HG02763 (cell line): Measurements from ENCODE around the gene CES4A.
"Not testable (repeated sequence)": the region's sequence is repeated elsewhere in the genome, so short reads cannot be mapped to it uniquely, and the experiment has no call there.

ENCODE experiments used
- ATAC-seq: cut with Tn5 transposase; IDR thresholded peaks from one replicate; pipeline ENCODE4 v1.9.1; 2021; ENCODE audit warnings: mild to moderate bottlenecking, moderate library complexity; ENCODE audit not compliant: unreplicated experiment

Gene CES4A

DNA sequence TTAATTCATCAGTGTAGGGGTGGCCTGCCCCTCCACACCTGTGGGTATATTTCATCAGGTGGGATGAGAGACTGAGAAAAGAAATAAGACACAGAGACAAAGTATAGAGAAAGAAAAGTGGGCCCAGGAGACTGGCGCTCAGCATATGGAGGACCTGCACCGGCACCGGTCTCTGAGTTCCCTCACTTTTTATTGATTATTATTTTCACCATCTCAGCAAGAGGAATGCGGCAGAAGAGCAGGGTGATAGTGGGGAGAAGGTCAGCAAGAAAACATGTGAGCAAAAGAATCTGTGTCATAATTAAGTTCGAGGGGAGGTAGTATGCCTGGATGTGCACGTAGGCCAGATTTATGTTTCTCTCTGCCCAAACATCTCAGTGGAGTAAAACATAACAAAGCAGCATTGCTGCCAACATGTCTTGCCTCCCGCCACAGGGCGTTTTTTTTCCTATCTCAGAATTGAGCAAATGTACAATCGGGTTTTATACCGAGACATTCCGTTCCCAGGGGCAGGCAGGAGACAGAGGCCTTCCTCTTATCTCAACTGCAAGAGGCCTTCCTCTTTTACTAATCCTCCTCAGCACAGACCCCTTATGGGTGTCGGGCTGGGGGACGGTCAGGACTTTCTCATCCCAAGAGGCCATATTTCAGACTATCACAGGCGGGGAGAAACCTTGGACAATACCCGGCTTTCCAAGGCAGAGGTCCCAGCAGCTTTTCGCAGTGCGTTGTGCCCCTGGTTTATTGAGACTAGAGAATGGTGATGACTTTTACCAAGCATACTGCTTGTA lies 32.8 kb upstream of the CES4A start:
- not testable (repeated sequence) for ATAC-seq

DNA sequence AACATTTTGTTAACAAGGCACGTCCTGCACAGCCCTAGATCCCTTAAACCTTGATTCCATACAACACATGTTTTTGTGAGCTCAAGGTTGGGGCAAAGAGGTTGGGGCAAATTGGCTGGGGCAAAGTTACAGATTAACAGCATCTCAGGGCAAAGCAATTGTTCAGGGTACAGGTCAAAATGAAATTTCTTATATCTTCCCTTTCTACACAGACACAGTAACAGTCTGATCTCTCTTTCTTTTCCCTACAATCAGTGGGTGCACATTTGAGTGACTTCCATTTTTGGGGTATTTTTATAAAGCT lies 32.3 kb upstream of the CES4A start:
- not testable (repeated sequence) for ATAC-seq

DNA sequence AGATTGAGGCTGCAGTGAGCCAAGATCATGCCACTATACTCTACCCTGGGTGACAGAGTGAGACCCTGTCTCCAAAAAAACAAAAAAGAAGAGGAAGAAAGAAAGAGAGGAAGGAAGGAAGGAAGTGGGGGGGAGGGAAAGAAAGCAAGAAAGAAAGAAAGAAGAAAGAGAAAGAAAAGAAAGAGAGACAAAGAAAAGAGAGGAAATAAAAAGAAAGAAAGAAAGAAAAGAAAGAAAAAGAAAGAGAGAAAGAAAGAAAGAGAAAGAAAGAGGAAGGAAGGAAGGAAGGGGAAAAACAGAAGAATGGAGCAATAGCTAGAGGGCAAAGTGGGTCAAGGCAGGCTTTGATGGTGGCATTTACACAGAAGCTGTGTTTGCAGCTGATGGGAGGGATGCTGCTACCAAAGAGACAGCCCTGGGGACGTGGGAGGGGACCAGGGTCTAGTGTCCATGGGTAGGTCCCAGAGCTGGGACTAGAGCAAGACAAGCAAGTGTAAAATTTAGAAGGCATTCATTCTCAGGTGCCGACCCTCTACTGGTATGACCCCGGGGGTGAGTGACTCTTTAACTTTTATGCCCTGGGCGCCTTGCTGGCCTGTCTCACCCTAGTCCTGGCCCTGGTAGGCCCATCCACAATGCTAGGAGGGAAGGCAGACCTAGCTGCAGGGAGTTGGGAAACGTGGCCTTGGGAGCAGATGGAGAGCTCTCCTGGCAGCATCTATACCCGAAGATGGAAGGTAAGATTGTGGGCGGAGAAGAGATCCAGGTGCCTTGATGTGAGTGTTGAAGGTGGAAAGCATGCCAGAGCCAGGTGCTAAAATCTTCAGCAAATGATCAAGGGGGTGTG lies 29.3 kb upstream of the CES4A start:
- no peak for ATAC-seq

DNA sequence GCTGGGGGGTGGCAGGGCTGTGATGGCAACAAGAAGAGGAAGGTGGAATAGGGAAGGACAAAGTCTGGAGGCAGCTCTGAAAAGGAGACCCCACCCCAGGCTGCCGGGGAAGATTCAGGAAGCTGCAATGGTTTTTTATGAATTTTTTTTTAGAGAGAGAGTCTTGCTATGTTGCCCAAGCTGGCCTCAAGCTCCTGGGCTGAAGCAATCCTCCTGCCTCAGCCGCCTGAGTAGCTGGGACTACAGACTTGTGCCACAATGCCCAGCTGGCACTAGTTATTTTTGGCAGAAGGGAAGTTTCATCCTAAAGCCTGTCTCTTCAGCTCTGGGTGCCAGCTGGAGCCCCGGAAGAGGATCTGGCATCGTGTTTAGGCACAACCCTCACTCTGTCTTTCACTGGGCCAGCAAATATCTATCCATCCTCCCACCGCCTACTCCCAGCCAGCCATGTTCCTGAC lies 28.7 kb upstream of the CES4A start:
- ATAC-seq = no peak

DNA sequence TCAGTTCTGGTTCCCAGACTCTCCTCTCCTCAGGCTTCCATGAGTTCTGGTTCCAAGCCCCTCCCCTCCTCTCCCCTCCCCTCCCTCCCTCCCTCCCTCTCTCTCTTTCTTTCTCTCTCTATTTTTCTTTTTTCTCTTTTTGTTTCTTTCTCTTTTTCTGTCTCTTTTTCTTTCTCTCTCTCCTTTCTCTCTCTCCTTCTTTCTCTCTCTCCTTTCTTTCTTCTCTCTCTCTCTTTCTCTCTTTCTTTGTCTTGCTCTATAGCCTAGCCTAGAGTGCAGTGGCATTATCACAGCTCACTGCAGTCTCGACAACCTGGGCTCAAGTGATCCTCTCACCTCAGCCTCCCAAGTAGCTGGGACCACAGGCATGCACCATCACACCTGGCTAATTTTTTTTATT lies 28.1 kb upstream of the CES4A start:
- ATAC-seq = no peak

DNA sequence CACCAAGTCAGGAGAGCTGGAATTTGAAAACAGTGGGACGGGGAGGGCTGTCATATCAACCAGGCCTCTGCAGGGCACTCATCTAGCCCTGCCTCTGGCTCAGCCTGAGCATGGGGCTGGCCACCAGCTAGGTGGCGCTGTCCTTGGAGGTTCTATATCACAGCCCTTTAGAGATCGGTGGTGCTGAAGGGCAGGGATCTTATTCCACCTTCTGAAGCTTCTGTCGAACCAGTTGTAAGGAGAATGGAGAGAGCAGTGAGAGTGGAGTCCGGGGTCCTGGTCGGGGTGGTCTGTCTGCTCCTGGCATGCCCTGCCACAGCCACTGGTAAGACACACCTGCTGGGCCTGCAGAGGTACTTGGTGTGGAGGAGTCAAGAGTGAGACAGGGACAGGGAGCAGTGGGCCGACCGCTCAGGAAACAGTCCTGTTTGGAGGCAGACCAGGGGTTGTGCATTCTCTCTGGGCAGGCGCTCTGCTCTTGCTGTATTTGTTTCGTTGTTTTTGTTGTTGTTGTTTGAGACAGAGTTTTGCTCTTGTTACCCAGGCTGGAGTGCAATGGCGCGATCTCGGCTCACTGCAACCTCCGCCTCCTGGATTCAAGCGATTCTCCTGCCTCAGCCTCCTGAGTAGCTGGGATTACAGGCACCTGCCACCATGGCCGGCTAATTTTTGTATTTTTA lies 27.2 kb upstream of the CES4A start, which contains the start of gene CES3:
TSS of gene CES3 (plus strand) at position 202 of the 680 bp plus-strand sequence. CDS start at position 244, 42 bp downstream.
- ATAC-seq = no peak

DNA sequence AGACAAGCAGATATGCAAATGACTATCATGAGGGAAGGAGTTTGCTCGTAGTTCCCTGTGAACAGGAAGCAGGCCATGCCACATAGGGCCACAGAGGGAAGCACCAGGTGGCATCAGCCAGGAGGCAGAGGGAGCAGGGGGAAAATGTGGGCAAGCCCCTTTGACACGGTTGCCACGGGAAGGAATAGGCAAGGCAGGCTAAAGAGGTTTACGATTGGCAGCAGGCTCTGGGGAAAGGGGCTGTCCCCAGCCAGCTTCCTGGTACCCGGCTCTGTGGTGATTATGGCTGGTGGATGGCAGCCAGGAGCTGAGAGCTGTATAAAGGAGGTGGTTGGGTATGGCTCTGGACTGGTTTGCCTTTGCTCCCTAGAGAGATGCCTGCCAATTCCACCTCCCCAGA lies 26.5 kb upstream of the CES4A start:
- ATAC-seq = no peak

DNA sequence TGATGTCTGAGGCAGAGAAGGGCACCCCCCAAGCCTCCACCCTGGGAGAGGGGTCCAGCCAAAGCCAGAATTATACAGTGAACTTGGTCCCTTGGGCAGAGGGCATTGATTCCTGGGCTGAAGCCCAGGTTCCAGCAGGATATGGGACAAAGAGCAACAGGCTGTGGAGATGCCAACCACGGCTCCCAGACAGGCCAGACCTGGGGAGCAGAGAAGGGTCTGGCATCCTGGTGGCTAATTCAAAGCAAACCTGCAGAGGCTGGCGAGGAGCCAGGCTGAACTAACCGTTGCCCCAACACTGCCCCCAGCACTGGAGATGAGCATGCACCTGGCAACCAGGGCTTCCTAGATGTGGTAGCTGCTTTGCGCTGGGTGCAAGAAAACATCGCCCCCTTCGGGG lies 24.3 kb upstream of the CES4A start:
- ATAC-seq = no peak

DNA sequence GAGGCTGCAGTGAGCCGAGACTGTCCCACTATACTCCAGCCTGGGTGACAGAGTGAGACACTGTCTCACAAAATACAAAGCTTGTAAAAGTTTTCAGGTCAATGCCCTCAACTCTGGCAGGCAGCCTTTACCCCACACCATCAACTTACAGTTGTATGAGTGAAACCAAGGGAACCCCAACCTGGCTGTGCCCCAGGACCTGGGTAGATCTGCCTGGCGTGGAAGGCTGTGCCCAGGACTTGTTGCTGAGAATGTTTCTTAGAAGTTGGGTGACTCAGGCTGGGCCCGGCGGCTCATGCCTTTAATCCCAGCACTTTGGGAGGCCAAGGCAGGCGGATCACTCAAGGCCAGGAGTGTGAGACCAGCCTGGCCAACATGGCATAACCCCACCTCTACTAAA lies 19.5 kb upstream of the CES4A start:
- no peak for ATAC-seq

DNA sequence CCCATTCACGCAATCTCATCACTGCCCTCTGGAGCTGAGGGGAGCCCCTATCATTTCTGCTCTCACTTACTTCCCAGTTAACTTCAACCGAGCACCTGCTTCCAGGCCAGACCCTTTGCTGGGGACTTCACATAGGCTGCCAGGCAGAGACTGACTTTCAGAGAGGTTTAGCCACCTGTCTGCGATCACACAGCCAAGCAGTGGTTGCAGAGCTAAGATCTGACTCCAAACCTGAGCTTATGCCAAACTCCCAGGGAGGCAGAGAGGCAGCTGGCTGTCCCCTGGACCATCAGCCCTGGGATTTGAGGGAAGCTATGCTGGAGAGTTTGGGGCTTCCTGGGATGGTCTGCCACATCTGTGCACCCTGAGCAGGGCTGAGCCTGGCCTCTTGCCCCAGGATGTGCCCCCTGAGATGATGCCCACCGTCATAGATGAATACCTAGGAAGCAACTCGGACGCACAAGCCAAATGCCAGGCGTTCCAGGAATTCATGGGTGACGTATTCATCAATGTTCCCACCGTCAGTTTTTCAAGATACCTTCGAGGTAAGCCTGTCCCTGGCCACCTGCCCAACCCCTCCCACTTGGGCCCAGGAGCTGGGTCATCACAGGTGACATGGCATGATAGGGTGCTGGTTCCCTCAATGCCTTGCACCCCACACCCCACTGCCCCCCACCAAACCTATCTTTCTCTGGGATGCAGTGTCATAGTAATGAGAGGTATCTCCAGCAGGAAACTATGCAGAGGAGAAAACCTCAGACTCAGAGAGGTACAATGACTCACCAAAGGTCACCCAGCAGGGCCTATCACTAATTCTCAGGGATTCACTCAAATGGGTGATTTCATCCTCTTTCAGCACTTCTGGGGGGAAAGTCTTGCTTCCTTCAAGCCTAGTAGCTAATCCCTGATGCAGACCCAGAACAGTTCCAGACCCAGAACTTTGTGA lies 17.3 kb upstream of the CES4A start:
- no peak for ATAC-seq

DNA sequence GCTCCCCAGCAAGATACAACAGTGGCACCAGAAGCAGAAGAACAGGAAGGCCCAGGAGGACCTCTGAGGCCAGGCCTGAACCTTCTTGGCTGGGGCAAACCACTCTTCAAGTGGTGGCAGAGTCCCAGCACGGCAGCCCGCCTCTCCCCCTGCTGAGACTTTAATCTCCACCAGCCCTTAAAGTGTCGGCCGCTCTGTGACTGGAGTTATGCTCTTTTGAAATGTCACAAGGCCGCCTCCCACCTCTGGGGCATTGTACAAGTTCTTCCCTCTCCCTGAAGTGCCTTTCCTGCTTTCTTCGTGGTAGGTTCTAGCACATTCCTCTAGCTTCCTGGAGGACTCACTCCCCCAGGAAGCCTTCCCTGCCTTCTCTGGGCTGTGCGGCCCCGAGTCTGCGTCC lies 15.4 kb upstream of the CES4A start:
- ATAC-seq = no peak

DNA sequence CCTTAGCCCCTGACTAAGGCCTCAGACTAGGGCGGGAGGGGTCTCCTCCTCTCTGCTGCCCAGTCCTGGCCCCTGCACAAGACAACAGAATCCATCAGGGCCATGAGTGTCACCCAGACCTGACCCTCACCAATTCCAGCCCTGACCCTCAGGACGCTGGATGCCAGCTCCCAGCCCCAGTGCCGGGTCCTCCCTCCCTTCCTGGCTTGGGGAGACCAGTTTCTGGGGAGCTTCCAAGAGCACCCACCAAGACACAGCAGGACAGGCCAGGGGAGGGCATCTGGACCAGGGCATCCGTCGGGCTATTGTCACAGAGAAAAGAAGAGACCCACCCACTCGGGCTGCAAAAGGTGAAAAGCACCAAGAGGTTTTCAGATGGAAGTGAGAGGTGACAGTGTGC lies 14.7 kb upstream of the CES4A start:
- no peak for ATAC-seq

DNA sequence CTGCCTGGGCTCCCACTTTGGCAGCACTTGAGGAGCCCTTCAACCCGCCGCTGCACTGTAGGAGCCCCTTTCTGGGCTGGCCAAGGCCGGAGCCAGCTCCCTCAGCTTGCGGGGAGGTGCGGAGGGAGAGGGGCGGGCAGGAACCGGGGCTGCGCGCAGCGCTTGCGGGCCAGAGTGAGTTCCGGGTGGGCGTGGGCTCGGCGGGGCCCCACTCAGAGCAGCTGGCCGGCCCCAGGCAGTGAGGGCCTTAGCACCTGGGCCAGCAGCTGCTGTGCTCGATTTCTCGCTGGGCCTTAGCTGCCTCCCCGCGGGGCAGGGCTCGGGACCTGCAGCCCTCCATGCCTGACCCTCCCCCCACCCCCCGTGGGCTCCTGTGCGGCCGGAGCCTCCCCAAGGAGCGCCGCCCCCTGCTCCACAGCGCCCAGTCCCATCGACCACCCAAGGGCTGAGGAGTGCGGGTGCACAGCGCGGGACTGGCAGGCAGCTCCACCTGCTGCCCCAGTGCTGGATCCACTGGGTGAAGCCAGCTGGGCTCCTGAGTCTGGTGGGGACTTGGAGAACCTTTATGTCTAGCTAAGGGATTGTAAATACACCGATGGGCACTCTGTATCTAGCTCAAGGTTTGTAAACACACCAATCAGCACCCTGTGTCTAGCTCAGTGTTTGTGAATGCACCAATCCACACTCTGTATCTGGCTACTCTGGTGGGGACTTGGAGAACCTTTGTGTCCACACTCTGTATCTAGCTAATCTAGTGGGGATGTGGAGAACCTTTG lies 14.0 kb upstream of the CES4A start:
- ATAC-seq = not testable (repeated sequence)

DNA sequence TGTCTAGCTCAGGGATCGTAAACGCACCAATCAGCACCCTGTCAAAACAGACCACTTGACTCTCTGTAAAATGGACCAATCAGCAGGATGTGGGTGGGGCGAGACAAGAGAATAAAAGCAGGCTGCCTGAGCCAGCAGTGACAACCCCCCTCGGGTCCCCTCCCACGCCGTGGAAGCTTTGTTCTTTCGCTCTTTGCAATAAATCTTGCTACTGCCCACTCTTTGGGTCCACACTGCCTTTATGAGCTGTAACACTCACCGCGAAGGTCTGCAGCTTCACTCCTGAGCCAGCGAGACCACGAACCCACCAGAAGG lies 13.5 kb upstream of the CES4A start:
- ATAC-seq = not testable (repeated sequence)

DNA sequence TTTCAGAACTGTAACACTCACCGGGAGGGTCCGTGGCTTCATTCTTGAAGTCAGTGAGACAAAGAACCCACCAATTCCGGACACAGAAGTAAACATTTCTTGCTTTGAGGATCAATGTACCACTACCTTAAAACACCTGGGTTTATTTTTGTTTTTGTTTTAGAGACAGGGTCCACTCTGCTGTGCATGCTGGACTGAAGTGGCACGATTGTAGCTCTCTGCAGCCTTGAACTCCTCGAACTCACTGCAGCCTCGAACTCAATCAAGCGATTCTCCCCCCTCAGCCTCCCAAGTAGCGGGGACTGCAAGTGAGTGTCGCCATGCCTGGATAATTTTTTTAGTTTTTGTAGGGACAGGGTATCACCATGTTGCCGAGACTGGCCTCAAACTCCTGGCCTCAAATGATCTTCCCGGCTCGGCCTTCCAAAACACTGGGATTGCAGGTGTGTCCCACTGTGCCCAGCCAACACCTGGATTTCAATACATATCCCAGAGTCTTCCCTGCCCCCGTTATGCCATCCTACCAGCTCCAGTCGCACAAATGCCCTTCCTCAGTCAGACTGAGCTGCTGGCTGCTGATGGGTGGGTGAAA lies 13.0 kb upstream of the CES4A start:
- ATAC-seq = no peak

DNA sequence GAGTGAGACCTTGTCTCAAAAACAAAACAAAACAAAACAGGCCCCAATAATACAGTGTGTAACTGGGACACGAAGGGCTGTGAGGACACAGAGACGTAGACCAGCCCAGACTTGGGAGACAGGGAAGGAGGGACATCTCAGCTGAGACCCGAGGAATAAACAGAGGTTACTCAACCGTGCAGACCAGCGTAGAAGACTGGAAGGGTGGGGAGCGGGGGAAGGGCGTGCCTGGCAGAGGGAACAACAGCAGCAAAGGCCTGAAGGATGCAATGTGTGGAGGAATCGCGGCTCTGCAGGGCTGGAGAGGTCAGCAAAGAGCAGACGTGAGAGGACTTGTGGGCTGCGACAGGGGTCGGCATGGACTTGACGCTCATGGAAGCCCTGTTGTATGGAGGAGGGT lies 11.6 kb upstream of the CES4A start:
- no peak for ATAC-seq

DNA sequence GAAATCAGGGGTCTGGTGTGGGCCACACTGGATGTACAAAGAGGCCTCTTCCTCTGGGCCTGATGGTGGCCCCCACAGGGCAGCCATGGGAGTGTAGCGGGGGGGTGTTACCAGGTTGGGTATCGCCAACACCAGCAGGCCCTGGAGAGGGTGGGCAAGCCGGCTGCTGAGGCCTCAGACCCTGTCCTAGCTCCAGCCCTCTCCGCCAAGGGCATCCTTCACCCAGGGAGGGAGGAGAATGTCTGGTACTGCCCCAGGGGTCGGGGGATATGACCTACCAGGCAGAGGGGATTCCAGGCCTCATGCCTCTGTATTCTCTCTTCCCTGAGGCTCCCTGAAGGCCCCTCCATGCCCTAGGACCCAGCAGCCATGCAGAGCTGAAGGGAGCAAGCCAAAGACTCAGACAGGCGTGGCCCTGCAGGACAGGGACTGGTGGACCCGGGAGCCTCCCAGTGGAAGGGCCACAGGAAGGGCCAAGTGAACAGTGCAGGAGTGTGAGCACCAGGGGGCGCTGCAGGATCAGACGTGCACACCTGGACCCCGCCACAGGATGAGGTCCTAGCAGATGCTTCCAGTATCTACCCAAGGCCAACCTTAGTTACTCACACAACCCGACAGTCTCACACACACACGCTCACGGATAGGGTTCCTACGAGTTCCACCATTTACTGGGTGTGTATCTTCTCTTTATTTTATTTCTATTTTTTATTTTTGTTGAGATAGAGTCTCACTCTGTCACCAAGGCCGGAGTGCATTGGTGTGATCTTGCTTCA lies 10.9 kb upstream of the CES4A start:
- peak; percentile 72 for ATAC-seq

DNA sequence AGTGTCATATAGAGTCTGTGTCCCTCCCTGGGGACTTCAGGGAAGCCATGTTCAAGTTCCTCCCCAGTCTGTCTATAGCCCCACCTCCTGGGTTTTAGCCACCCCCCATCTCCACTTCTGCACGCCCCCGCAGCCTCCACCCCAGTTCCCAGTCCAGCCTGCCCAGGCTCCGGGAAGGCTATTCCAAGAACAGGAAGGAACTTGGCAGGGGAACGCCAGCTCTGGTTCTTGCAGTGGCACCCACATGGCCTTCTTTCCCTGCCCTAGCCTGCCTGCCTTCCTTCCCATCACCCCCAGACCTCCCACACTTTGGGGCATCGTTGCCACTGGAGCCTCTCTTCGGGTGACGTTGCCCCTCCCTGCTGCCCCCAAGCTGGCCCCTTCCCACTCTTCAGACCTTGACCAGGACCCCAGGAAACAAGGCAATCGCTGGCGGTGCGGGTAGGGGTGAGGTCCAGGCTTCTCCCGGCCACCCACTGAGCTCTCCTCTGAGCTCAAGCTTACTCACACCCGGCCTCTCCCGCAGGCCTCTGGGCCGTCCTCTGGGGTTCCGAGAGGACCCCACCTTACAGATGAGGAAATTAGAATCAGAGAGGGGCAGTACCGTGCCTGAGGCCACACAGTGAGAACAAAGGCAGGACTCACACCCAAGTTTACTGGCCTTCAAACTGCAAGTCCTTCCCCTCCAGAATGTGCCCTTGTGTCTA lies 9.2 kb upstream of the CES4A start:
- ATAC-seq = no peak
